Sigmoid colon (tissue), 7 donors: Measurements from ENCODE around the gene TRIM9. TPM values are rescaled to one million over a fixed set of nuclear protein-coding genes. Genes with fewer than 3 reads are reported as not detected.

Experiments used
- DNase-seq: peaks from one replicate; pipeline ENCODE4 v3.0.0-alpha.2; 2019
- H3K27ac ChIP-seq, 4 donors: fragments of 200-600 bp; sonication (generic); one replicate each; pipeline ENCODE4 v1.5.1; 2016 to 2019; ENCODE audit warnings: mild to moderate bottlenecking in 1 of 4
- H3K27me3 ChIP-seq, 3 donors: fragments of 200-600 bp; sonication (generic); one replicate each; pipeline ENCODE4 v1.5.1; 2019; ENCODE audit warnings: mild to moderate bottlenecking in 1 of 3
- H3K36me3 ChIP-seq, 4 donors: fragments of 200-600 bp; sonication (generic); one replicate each; pipeline ENCODE4 v1.5.1; 2016 to 2019
- H3K4me1 ChIP-seq, 4 donors: fragments of 200-600 bp; sonication (generic); one replicate each; pipeline ENCODE4 v1.5.1; 2017 to 2019
- H3K4me3 ChIP-seq, 4 donors: fragments of 200-600 bp; sonication (generic); one replicate each; pipeline ENCODE4 v1.5.1; 2017 to 2019; ENCODE audit warnings: mild to moderate bottlenecking in 2 of 4, moderate library complexity in 1 of 4
- H3K9me3 ChIP-seq, 4 donors: fragments of 200-600 bp in 3 of 4; sonication (generic) in 3 of 4; one replicate each; pipeline versions ENCODE4 v1.5.1 to v1.6.1; 2013 to 2019
- EP300 ChIP-seq, 4 donors: sonication (generic); formaldehyde crosslinking; IDR thresholded peaks; one replicate each; pipeline ENCODE4 v1.6.1; 2017; ENCODE audit warnings: antibody characterized with exemption in 4 of 4
- POLR2A ChIP-seq, 2 donors: fragments of 450-650 bp; IDR thresholded peaks; one replicate each; pipeline ENCODE4 v1.6.1; 2016; ENCODE audit warnings: antibody characterized with exemption in 2 of 2, mild to moderate bottlenecking in 2 of 2, moderate library complexity in 2 of 2
- POLR2AphosphoS5 ChIP-seq, 4 donors: sonication (generic); formaldehyde crosslinking; IDR thresholded peaks; one replicate each; pipeline ENCODE4 v1.6.1; 2017; ENCODE audit warnings: antibody characterized with exemption in 4 of 4
- WGBS, 2 donors: extraction: QIAGEN DNeasy Blood & Tissue Kit; methylation state at CpG; one replicate each; pipeline ENCODE4 v1.1.7; 2013; 5-methylcytosine and 5-hydroxymethylcytosine counted together
- intact Hi-C: fragments of 100-400 bp; cut with DNase I; formaldehyde crosslinking; loops from one replicate; pipeline ENCODE4 v1.15.1; 2023
- polyA plus RNA-seq, 3 donors: library from polyadenylated mRNA; stranded (reverse); fragments of 200-250 nt; gene quantifications; one replicate each; pipeline ENCODE4 v1.2.3, GENCODE V29; 2013
- total RNA-seq, 4 donors: library from RNA; depleted of rRNA; stranded (reverse); fragments of >200 nt; gene quantifications; one replicate each; pipeline ENCODE4 v1.1.0, GENCODE V29; 2016
- TF ChIP-seq, protein P1 (sequence below), 4 experiments: fragments of 450-650 bp in 3 of 4; fragments of 200-600 bp in 1 of 4; IDR thresholded peaks; one replicate each; pipeline ENCODE4 v1.5.1; 2016 to 2019; ENCODE audit warnings: antibody characterized with exemption in 4 of 4, mild to moderate bottlenecking in 3 of 4, moderate library complexity in 2 of 4
- donor health status: healthy with polysubstance abuse.
- donor health status: Bipolar disorder and iron deficiency.
- donor health status: healthy.

Gene TRIM9
- total and polyA plus RNA-seq, 7 donors: 2.4 to 21.0 (median 13.5) TPM

DNA sequence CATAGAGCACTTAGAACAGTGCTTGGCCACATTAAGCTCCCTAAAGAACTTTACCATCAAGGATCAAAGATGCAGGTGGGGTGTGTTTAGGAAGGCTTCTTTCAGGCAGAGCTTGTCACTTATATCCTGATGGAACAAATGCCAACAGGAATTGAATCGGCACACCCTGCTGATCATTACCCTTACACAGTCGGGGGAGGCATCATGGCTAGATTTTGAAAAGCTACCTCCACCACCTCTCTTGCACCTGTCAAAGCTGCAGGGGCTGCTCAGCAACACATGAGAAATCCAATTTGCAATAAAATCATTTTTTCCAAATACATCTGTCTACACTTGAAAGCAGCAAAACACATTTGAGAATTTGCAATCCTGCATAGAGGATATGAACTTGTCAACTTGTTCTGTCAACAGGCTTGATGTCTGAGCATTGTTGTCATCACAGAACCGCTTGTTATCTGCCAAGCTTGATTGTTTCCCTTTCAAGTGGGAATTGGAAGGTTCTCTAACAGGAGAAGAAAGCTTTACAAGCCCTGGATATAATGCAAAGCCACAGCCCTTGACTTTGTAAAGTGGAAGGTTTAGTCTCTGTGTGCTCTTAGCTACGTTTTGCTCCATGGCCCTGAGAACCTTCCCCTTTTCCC, 24.6 kb upstream of the TRIM9 start:
- Histone ChIP-seq H3K27ac (no peak overlapping the region), H3K36me3 (no peaks in the 10 kb centered on the region), H3K4me3 (no peak overlapping the region), H3K4me1 (peaks cover 0 to 10% (median 3%) of the 10 kb centered on the region in 4 donors), H3K27me3 (no peaks in the 10 kb centered on the region), H3K9me3 (no peaks in the 10 kb centered on the region)
- TF ChIP-seq POLR2A (IDR thresholded peaks at IDR 0.05) (no peak), POLR2AphosphoS5 (IDR thresholded peaks at IDR 0.05) (no peak), EP300 (IDR thresholded peaks at IDR 0.05) (no peak)
- DNase-seq: no peak
- intact Hi-C loops: no loop called here
- WGBS, 2 donors: 65 to 72% methylated on average over 4 of the region's 4 CpGs

DNA sequence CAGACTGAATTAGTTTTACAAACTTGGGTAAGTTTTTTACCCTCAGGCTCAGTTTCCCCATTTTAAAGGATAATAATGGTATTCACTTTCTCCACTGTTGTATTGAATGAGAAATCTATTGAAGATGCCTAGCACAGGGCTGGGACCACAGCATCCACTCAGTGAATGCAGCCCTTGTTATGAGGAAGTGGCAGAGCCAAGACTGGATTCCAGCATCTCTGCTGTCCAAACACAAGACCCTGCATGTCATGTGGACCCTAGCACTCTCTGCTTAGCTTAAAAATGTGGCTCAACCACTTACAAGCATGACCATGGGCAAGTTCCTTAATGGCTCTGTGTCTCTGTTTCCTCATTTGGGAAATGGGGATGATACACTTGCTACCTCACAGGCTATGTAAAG, 24.1 kb upstream of the TRIM9 start:
- intact Hi-C loops: no loop called here
- H3K4me1 ChIP-seq: peaks cover 0 to 10% (median 3%) of the 10 kb centered on the region in 4 donors
- no peak for DNase-seq
- no peak overlapping the region for H3K4me3 ChIP-seq
- H3K27ac ChIP-seq: no peak overlapping the region
- H3K27me3 ChIP-seq: no peaks in the 10 kb centered on the region
- no peaks in the 10 kb centered on the region for H3K9me3 ChIP-seq
- H3K36me3 ChIP-seq: no peaks in the 10 kb centered on the region
- TF ChIP-seq, protein P1, sequence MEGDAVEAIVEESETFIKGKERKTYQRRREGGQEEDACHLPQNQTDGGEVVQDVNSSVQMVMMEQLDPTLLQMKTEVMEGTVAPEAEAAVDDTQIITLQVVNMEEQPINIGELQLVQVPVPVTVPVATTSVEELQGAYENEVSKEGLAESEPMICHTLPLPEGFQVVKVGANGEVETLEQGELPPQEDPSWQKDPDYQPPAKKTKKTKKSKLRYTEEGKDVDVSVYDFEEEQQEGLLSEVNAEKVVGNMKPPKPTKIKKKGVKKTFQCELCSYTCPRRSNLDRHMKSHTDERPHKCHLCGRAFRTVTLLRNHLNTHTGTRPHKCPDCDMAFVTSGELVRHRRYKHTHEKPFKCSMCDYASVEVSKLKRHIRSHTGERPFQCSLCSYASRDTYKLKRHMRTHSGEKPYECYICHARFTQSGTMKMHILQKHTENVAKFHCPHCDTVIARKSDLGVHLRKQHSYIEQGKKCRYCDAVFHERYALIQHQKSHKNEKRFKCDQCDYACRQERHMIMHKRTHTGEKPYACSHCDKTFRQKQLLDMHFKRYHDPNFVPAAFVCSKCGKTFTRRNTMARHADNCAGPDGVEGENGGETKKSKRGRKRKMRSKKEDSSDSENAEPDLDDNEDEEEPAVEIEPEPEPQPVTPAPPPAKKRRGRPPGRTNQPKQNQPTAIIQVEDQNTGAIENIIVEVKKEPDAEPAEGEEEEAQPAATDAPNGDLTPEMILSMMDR (IDR thresholded peaks at IDR 0.05): no peak
- TF ChIP-seq EP300 (IDR thresholded peaks at IDR 0.05) (no peak), POLR2A (IDR thresholded peaks at IDR 0.05) (no peak), POLR2AphosphoS5 (IDR thresholded peaks at IDR 0.05) (no peak)

DNA sequence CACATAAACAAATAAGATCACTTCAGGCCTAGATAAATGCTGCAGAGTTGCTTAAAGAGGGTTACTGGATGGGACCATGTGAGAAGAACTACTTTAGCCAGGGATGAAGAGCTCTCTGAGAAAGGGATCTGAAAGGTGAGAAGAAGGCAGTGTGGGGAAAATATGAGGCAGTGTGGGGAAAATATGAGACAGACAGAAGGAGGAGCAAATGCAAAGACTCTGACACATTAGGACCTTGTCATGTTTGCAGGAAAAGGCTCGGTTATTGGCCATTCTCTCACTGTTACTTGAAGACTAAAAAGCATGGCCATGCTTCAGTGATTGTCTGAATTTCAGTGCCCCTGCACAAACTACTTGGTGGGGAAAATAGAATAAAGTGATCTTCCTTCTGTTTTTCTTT, 22.7 kb upstream of the TRIM9 start:
- 81% methylated on average over 1 of the region's 1 CpG for WGBS, 2 donors
- intact Hi-C loops: no loop called here
- H3K27me3 ChIP-seq: no peaks in the 10 kb centered on the region
- H3K9me3 ChIP-seq: no peaks in the 10 kb centered on the region
- peaks cover 0 to 9% (median 3%) of the 10 kb centered on the region in 4 donors for H3K4me1 ChIP-seq
- H3K27ac ChIP-seq: no peak overlapping the region
- TF ChIP-seq POLR2A (IDR thresholded peaks at IDR 0.05) (no peak), EP300 (IDR thresholded peaks at IDR 0.05) (no peak), POLR2AphosphoS5 (IDR thresholded peaks at IDR 0.05) (no peak)
- TF ChIP-seq, protein P1 (IDR thresholded peaks at IDR 0.05): no peak
- H3K4me3 ChIP-seq: no peak overlapping the region
- no peak for DNase-seq
- H3K36me3 ChIP-seq: no peaks in the 10 kb centered on the region

DNA sequence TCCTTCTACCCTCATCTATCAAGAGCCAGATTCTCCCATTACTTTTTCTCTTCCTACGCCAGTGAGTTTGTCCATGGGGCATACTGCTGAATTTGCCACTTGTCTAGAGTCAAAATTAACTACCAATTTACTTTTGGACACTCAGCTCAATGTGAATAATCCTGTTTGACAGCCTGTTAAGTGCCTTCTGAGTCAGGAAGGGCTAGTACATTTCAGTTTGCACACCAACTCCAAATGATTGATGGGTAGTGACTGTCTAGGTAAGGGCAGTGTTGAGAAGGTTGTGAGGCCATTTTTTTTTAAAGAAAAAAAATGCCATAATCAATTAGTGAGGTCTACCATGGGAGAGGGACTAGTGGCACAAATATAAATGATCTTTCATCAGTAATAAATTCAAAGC, 21.8 kb upstream of the TRIM9 start:
- Histone ChIP-seq H3K4me1 (peaks cover 0 to under 1% (median 0%) of the 10 kb centered on the region in 4 donors), H3K36me3 (no peaks in the 10 kb centered on the region), H3K4me3 (no peak overlapping the region), H3K27ac (no peak overlapping the region), H3K27me3 (no peaks in the 10 kb centered on the region), H3K9me3 (no peaks in the 10 kb centered on the region)
- WGBS, 2 donors: 94 to 96% methylated on average over 1 of the region's 1 CpG
- intact Hi-C loops: no loop called here
- TF ChIP-seq EP300 (IDR thresholded peaks at IDR 0.05) (no peak), POLR2A (IDR thresholded peaks at IDR 0.05) (no peak), POLR2AphosphoS5 (IDR thresholded peaks at IDR 0.05) (no peak)
- TF ChIP-seq, protein P1 (IDR thresholded peaks at IDR 0.05): no peak
- no peak for DNase-seq

DNA sequence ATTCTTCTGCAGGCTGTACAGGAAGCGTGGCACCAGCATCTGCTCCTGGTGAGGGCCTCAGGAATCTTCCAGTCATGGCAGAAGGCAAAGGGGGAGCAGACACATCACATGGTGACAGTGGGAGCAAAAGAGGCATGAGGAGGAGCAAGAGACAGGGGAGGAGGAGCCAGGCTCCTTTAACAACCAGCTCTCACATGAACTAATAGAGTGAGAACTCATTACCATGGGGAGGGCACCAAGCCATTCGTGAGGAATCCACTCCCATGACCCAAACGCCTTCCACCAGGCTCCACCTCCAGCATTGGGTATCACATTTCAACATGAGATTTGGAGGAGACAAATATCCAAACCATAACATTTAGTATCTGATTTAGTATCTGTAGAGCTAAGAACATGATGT, 14.7 kb upstream of the TRIM9 start:
- Histone ChIP-seq H3K36me3 (no peaks in the 10 kb centered on the region), H3K4me1 (no peaks in the 10 kb centered on the region), H3K27me3 (no peaks in the 10 kb centered on the region), H3K4me3 (no peak overlapping the region), H3K27ac (no peak overlapping the region), H3K9me3 (no peaks in the 10 kb centered on the region)
- no peak for DNase-seq
- 72 to 77% methylated on average over 3 of the region's 3 CpGs for WGBS, 2 donors
- intact Hi-C loops: no loop called here
- TF ChIP-seq, protein P1 (IDR thresholded peaks at IDR 0.05): no peak
- no peak for TF ChIP-seq EP300 (IDR thresholded peaks at IDR 0.05)
- no peak for TF ChIP-seq POLR2AphosphoS5 (IDR thresholded peaks at IDR 0.05)
- TF ChIP-seq POLR2A (IDR thresholded peaks at IDR 0.05): no peak
